GM21723 (cell line): ENCODE results near the gene PPP1R17.

Experiments
- ATAC-seq: cut with Tn5 transposase; IDR thresholded peaks from one replicate; pipeline ENCODE4 v1.9.1; 2021; ENCODE audit warnings: mild to moderate bottlenecking, moderate library complexity; ENCODE audit not compliant: unreplicated experiment

The PPP1R17 gene

GRCh38 chr7:31687024-31687748, at the start of gene PPP1R17:
Gene PPP1R17, plus strand, starts transcription at chr7:31687215. Its CDS starts 5,227 bp downstream, at chr7:31692442.
- ATAC-seq, result no peak

- ATAC-seq, result no peak
These were observed 46.6 kb upstream of the PPP1R17 start for GRCh38 chr7:31640381-31640780.

GRCh38 chr7:31642681-31643115, 44.3 kb upstream of the PPP1R17 start:
- no peak for ATAC-seq

GRCh38 chr7:31646942-31647341, 40.1 kb upstream of the PPP1R17 start:
- no peak for ATAC-seq

- no peak for ATAC-seq
These were observed 39.5 kb upstream of the PPP1R17 start for GRCh38 chr7:31647511-31647910.

GRCh38 chr7:31648288-31648687, 38.7 kb upstream of the PPP1R17 start:
- no peak for ATAC-seq

- ATAC-seq, result no peak
These were observed 38.1 kb upstream of the PPP1R17 start for GRCh38 chr7:31648880-31649279.

GRCh38 chr7:31651234-31652062, 35.6 kb upstream of the PPP1R17 start:
- no peak for ATAC-seq

- no peak for ATAC-seq
These were observed 35.0 kb upstream of the PPP1R17 start for GRCh38 chr7:31652063-31652326.

- ATAC-seq, result no peak
These were observed 23.9 kb upstream of the PPP1R17 start for GRCh38 chr7:31663072-31663471.

GRCh38 chr7:31664890-31665289, 22.1 kb upstream of the PPP1R17 start:
- ATAC-seq, result no peak

- no peak for ATAC-seq
These were observed 21.5 kb upstream of the PPP1R17 start for GRCh38 chr7:31665546-31665945.

GRCh38 chr7:31669461-31669860, 17.6 kb upstream of the PPP1R17 start:
- ATAC-seq, result no peak

GRCh38 chr7:31679574-31680305, 7.3 kb upstream of the PPP1R17 start:
- ATAC-seq, result no peak

GRCh38 chr7:31683445-31684225, 3.4 kb upstream of the PPP1R17 start:
- ATAC-seq, result no peak

GRCh38 chr7:31688372-31688771, 1.4 kb downstream of the PPP1R17 start:
- peak; percentile 92 for ATAC-seq

- no peak for ATAC-seq
These were observed 2.0 kb downstream of the PPP1R17 start for GRCh38 chr7:31688996-31689395.

- ATAC-seq, result no peak
These were observed 3.9 kb downstream of the PPP1R17 start for GRCh38 chr7:31690935-31691334.

- ATAC-seq, result no peak
These were observed 5.4 kb downstream of the PPP1R17 start for GRCh38 chr7:31692451-31692850.

GRCh38 chr7:31692871-31693270, 5.9 kb downstream of the PPP1R17 start:
- ATAC-seq, result no peak
